Mesendoderm (in vitro differentiated cells): ENCODE results near the gene SUV39H2.

Experiments
- DNase-seq: peaks from one replicate; pipeline ENCODE4 v3.0.0; 2013
- H2AK5ac ChIP-seq: 2 replicates; pipeline ENCODE4 v1.6.1; 2013; ENCODE audit warnings: low read length, inconsistent platforms
- H2BK120ac ChIP-seq: 2 replicates; pipeline ENCODE4 v1.6.1; 2013; ENCODE audit warnings: low read depth, mild to moderate bottlenecking, low read length, moderate library complexity, mixed read lengths
- H2BK15ac ChIP-seq: replicated peaks from 2 replicates; pipeline ENCODE4 v1.6.1; 2013; ENCODE audit warnings: low read depth, mild to moderate bottlenecking, moderate library complexity
- H2BK5ac ChIP-seq: 2 replicates; pipeline ENCODE4 v1.6.1; 2013; ENCODE audit warnings: low read length, inconsistent platforms
- H3K18ac ChIP-seq: 2 replicates; pipeline ENCODE4 v1.6.1; 2013; ENCODE audit warnings: mild to moderate bottlenecking, low read length, mixed read lengths
- H3K23ac ChIP-seq: one replicate; pipeline ENCODE4 v1.6.1; 2013; ENCODE audit warnings: low read length
- H3K27ac ChIP-seq: 2 replicates; pipeline ENCODE4 v1.5.1; 2013; ENCODE audit warnings: low read depth, mild to moderate bottlenecking, inconsistent platforms, low read length, moderate library complexity
- H3K27me3 ChIP-seq: 2 replicates; pipeline ENCODE4 v1.6.1; 2013; ENCODE audit warnings: low read length, control low read depth, mild to moderate bottlenecking, inconsistent platforms; ENCODE audit not compliant: insufficient read depth, poor library complexity
- H3K36me3 ChIP-seq: 2 replicates; pipeline ENCODE4 v1.6.1; 2013; ENCODE audit warnings: low read length, inconsistent platforms; ENCODE audit not compliant: control insufficient read depth, insufficient read depth
- H3K4ac ChIP-seq: one replicate; pipeline ENCODE4 v1.6.1; 2013; ENCODE audit warnings: low read depth, mild to moderate bottlenecking, low read length, moderate library complexity
- H3K4me1 ChIP-seq: 2 replicates; pipeline ENCODE4 v1.6.1; 2013; ENCODE audit warnings: low read depth, low read length, inconsistent platforms; ENCODE audit not compliant: control insufficient read depth
- H3K4me2 ChIP-seq: 2 replicates; pipeline ENCODE4 v1.6.1; 2013; ENCODE audit warnings: low read length
- H3K4me3 ChIP-seq: 2 replicates; pipeline ENCODE4 v1.5.1; 2013; ENCODE audit warnings: mild to moderate bottlenecking, low read length
- H3K56ac ChIP-seq: one replicate; pipeline ENCODE4 v1.6.1; 2013; ENCODE audit warnings: low read length
- H3K79me1 ChIP-seq: 2 replicates; pipeline ENCODE4 v1.6.1; 2013; ENCODE audit warnings: low read length, inconsistent platforms
- H3K79me2 ChIP-seq: 2 replicates; pipeline ENCODE4 v1.6.1; 2013; ENCODE audit warnings: mild to moderate bottlenecking, low read length; ENCODE audit not compliant: control insufficient read depth, insufficient read depth
- H3K9ac ChIP-seq: 2 replicates; pipeline ENCODE4 v1.6.1; 2013; ENCODE audit warnings: low read length, inconsistent platforms
- H4K5ac ChIP-seq: one replicate; pipeline ENCODE4 v1.6.1; 2013; ENCODE audit warnings: low read length
- H4K8ac ChIP-seq: one replicate; pipeline ENCODE4 v1.6.1; 2013; ENCODE audit warnings: low read depth, mild to moderate bottlenecking, control low read depth, low read length, moderate library complexity
- WGBS: extraction: QIAGEN DNeasy Blood & Tissue Kit; methylation state at CpG from one replicate; pipeline ENCODE4 v1.1.7; 2013; ENCODE audit warnings: low lambda C conversion rate, missing lambda C conversion rate; ENCODE audit not compliant: insufficient coverage; ENCODE audit errors: extremely low coverage; 5-methylcytosine and 5-hydroxymethylcytosine counted together

The SUV39H2 gene

GRCh38 chr10:14852236-14852635 is 26.4 kb upstream of the SUV39H2 start:
- DNase-seq = no peak
- Histone ChIP-seq H2BK15ac (no peak overlapping the region), H3K27ac (no peak overlapping the region), H3K27me3 (no peaks in the 10 kb centered on the region), H2AK5ac (no peak overlapping the region), H2BK5ac (no peak overlapping the region), H3K79me2 (no peaks in the 10 kb centered on the region), H3K79me1 (no peaks in the 10 kb centered on the region), H2BK120ac (no peak overlapping the region), H3K4me3 (no peak overlapping the region), H3K9ac (no peak overlapping the region), H3K23ac (no peak overlapping the region), H3K4me1 (no peaks in the 10 kb centered on the region), H3K4me2 (no peak overlapping the region), H3K18ac (no peak overlapping the region), H3K4ac (no peak overlapping the region), H3K56ac (no peak overlapping the region), H4K5ac (no peak overlapping the region), H3K36me3 (no peaks in the 10 kb centered on the region), H4K8ac (no peak overlapping the region)
- no CpG with 5 or more reads among the region's 3 CpGs for WGBS

DNA sequence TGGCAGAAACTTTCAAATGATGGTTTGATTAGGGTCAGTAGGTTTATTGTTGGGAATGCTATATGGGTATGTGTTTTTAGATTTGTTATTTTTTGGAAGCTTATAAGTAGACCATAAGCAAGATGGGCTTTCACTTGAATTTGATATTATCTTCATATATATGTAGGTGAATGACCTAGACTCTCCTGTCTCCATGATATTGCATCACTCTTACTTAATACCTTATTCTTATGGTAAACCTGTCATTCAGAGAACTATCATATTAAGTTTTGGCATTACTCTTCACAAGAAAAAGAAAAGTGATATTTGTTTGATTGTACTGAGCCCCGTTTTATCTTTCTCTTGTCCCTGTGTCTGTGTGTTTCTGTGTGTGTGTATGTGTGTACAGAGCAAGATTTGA is 23.2 kb upstream of the SUV39H2 start:
- Histone ChIP-seq H3K18ac (no peak overlapping the region), H3K27ac (no peak overlapping the region), H3K79me1 (no peaks in the 10 kb centered on the region), H2BK5ac (no peak overlapping the region), H2AK5ac (no peak overlapping the region), H3K23ac (no peak overlapping the region), H3K4me2 (no peak overlapping the region), H3K56ac (no peak overlapping the region), H3K9ac (no peak overlapping the region), H3K4me1 (no peaks in the 10 kb centered on the region), H2BK120ac (no peak overlapping the region), H3K79me2 (no peaks in the 10 kb centered on the region), H4K5ac (no peak overlapping the region), H2BK15ac (no peak overlapping the region), H3K4ac (no peak overlapping the region), H3K4me3 (no peak overlapping the region), H3K36me3 (no peaks in the 10 kb centered on the region), H3K27me3 (no peaks in the 10 kb centered on the region), H4K8ac (no peak overlapping the region)
- WGBS = no CpG with 5 or more reads among the region's 1 CpG
- DNase-seq = no peak

- WGBS = no CpG with 5 or more reads among the region's 6 CpGs
- H2BK5ac ChIP-seq = no peak overlapping the region
- H3K27me3 ChIP-seq = no peaks in the 10 kb centered on the region
- H3K56ac ChIP-seq = no peak overlapping the region
- no peak overlapping the region for H3K23ac ChIP-seq
- H3K4me2 ChIP-seq = no peak overlapping the region
- no peak overlapping the region for H3K4me3 ChIP-seq
- no peak overlapping the region for H2BK120ac ChIP-seq
- no peak overlapping the region for H4K8ac ChIP-seq
- H3K27ac ChIP-seq = no peak overlapping the region
- no peak overlapping the region for H3K18ac ChIP-seq
- no peaks in the 10 kb centered on the region for H3K79me2 ChIP-seq
- H3K9ac ChIP-seq = no peak overlapping the region
- no peaks in the 10 kb centered on the region for H3K79me1 ChIP-seq
- no peaks in the 10 kb centered on the region for H3K4me1 ChIP-seq
- DNase-seq = no peak
- H2BK15ac ChIP-seq = no peak overlapping the region
- H4K5ac ChIP-seq = no peak overlapping the region
- no peak overlapping the region for H3K4ac ChIP-seq
- no peak overlapping the region for H2AK5ac ChIP-seq
- no peaks in the 10 kb centered on the region for H3K36me3 ChIP-seq
These were observed 20.2 kb upstream of the SUV39H2 start for GRCh38 chr10:14858338-14858960.

- WGBS = no CpG with 5 or more reads among the region's 5 CpGs
- Histone ChIP-seq H3K79me2 (no peaks in the 10 kb centered on the region), H3K4ac (no peak overlapping the region), H3K18ac (no peak overlapping the region), H3K56ac (no peak overlapping the region), H3K4me1 (no peaks in the 10 kb centered on the region), H4K8ac (no peak overlapping the region), H3K36me3 (no peaks in the 10 kb centered on the region), H3K27ac (no peak overlapping the region), H4K5ac (no peak overlapping the region), H2BK5ac (no peak overlapping the region), H3K79me1 (no peaks in the 10 kb centered on the region), H3K4me3 (no peak overlapping the region), H3K23ac (no peak overlapping the region), H3K9ac (no peak overlapping the region), H2BK120ac (no peak overlapping the region), H2AK5ac (no peak overlapping the region), H2BK15ac (no peak overlapping the region), H3K27me3 (no peaks in the 10 kb centered on the region), H3K4me2 (no peak overlapping the region)
- DNase-seq = no peak
These were observed 19.6 kb upstream of the SUV39H2 start for GRCh38 chr10:14859043-14859442.

- Histone ChIP-seq H3K79me1 (no peaks in the 10 kb centered on the region), H3K79me2 (no peaks in the 10 kb centered on the region), H3K36me3 (no peaks in the 10 kb centered on the region), H3K27me3 (no peaks in the 10 kb centered on the region), H3K18ac (no peak overlapping the region), H2BK120ac (no peak overlapping the region), H3K4me1 (no peaks in the 10 kb centered on the region), H3K4me2 (no peak overlapping the region), H3K23ac (no peak overlapping the region), H4K8ac (no peak overlapping the region), H3K9ac (no peak overlapping the region), H3K56ac (no peak overlapping the region), H2BK5ac (no peak overlapping the region), H3K4me3 (no peak overlapping the region), H2AK5ac (no peak overlapping the region), H3K4ac (no peak overlapping the region), H3K27ac (no peak overlapping the region), H2BK15ac (no peak overlapping the region), H4K5ac (no peak overlapping the region)
- DNase-seq = no peak
These were observed 18.9 kb upstream of the SUV39H2 start for GRCh38 chr10:14859775-14860174.

- Histone ChIP-seq H3K4me3 (no peak overlapping the region), H3K56ac (no peak overlapping the region), H2BK5ac (no peak overlapping the region), H3K9ac (no peak overlapping the region), H4K8ac (no peak overlapping the region), H3K4me1 (no peaks in the 10 kb centered on the region), H3K4me2 (no peak overlapping the region), H3K23ac (no peak overlapping the region), H3K4ac (no peak overlapping the region), H3K79me1 (no peaks in the 10 kb centered on the region), H3K27ac (no peak overlapping the region), H4K5ac (no peak overlapping the region), H2BK15ac (no peak overlapping the region), H2AK5ac (no peak overlapping the region), H3K27me3 (no peaks in the 10 kb centered on the region), H3K79me2 (no peaks in the 10 kb centered on the region), H2BK120ac (no peak overlapping the region), H3K18ac (no peak overlapping the region), H3K36me3 (no peaks in the 10 kb centered on the region)
- no CpG with 5 or more reads among the region's 1 CpG for WGBS
- DNase-seq = no peak
These were observed 17.9 kb upstream of the SUV39H2 start for GRCh38 chr10:14860791-14861190.
